ENCODE measurements around the gene FGD4.

- no peak for TF ChIP-seq POLR2A (IDR thresholded peaks at IDR 0.05)
- TF ChIP-seq CTCF (IDR thresholded peaks at IDR 0.05), result no peak
Measured at GRCh38 chr12:32496946-32497345, 97.6 kb downstream of the FGD4 start.
